ENCODE data around the gene TBC1D22A. TPM values are rescaled to one million over a fixed set of nuclear protein-coding genes. Genes with fewer than 3 reads are reported as not detected.

Gene TBC1D22A
- polyA plus RNA-seq, 1 donor (not counting 4 experiments of a cell fraction or from before 2014, with no cell fraction given): 20.9 TPM

DNA sequence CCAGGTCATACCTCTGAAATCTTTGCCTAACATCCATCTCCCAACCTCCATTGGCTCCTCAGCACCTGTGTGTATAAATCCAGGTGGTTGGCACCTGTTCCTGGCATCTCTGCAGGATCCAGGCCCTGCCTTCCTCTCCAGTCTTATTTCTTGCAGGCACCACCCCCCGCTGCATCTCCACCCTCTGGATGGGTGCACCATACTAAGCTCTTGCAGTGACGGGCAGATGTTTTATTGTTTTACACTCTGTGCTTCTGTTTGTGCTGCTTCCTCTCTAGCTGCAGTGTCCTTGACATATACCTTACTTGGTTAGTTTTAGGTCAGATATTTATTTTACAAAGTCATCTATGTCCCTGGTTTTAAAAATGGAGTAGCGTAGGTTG, 102.6 kb downstream of the TBC1D22A start:
- no peak overlapping the region for H2AFZ ChIP-seq (ENCODE audit: control insufficient read depth, low read length)
- H3K9ac ChIP-seq (ENCODE audit: control insufficient read depth, extremely low read depth, insufficient read depth, low read length): no peak overlapping the region
- no peak overlapping the region for H3K4me3 ChIP-seq (ENCODE audit: control insufficient read depth in 2 of 3, extremely low read depth in 1 of 3, insufficient read depth in 2 of 3, low read depth in 1 of 3, low read length in 3 of 3)
- no peak overlapping the region for H3K27ac ChIP-seq (ENCODE audit: control insufficient read depth, insufficient read depth, low read length)
- TF ChIP-seq, protein P1, sequence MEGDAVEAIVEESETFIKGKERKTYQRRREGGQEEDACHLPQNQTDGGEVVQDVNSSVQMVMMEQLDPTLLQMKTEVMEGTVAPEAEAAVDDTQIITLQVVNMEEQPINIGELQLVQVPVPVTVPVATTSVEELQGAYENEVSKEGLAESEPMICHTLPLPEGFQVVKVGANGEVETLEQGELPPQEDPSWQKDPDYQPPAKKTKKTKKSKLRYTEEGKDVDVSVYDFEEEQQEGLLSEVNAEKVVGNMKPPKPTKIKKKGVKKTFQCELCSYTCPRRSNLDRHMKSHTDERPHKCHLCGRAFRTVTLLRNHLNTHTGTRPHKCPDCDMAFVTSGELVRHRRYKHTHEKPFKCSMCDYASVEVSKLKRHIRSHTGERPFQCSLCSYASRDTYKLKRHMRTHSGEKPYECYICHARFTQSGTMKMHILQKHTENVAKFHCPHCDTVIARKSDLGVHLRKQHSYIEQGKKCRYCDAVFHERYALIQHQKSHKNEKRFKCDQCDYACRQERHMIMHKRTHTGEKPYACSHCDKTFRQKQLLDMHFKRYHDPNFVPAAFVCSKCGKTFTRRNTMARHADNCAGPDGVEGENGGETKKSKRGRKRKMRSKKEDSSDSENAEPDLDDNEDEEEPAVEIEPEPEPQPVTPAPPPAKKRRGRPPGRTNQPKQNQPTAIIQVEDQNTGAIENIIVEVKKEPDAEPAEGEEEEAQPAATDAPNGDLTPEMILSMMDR (optimal IDR thresholded peaks at IDR 0.05 in 1 of 3, IDR thresholded peaks at IDR 0.05 in 1 of 3, conservative IDR thresholded peaks at IDR 0.05 in 1 of 3; ENCODE audit: extremely low read depth in 1 of 3, insufficient read depth in 2 of 3, low read length in 3 of 3): no peak
- no peak for TF ChIP-seq EZH2 (IDR thresholded peaks at IDR 0.05; ENCODE audit: low read length)
- peaks cover 26% of the 10 kb centered on the region for H3K4me1 ChIP-seq (ENCODE audit: control insufficient read depth, extremely low read depth, insufficient read depth, low read length)
- H3K9me1 ChIP-seq (ENCODE audit: control insufficient read depth, extremely low read depth, insufficient read depth, low read length): no peaks in the 10 kb centered on the region
- H3K4me2 ChIP-seq (ENCODE audit: control insufficient read depth, extremely low read depth, insufficient read depth, low read depth, low read length): no peak overlapping the region
- dilution Hi-C loops (cut with MboI; ENCODE audit: extremely low pct_ligation_motif_present, low sequenced_read_pairs): no loop called here
- peaks cover 42% of the 10 kb centered on the region for H3K79me2 ChIP-seq (ENCODE audit: control insufficient read depth, insufficient read depth, low read length)
- FAIRE-seq (no peak), DNase-seq (ENCODE audit: low read depth, low spot score) (no peak)
- no peaks in the 10 kb centered on the region for H3K9me3 ChIP-seq (ENCODE audit: control insufficient read depth, low read depth, low read length)
- peaks cover 0 to 2% of the 10 kb centered on the region in 2 experiments for H3K36me3 ChIP-seq (ENCODE audit: control insufficient read depth in 2 of 2, extremely low read depth in 1 of 2, insufficient read depth in 2 of 2, low read length in 2 of 2)
- no peaks in the 10 kb centered on the region for H3K27me3 ChIP-seq (ENCODE audit: control insufficient read depth, extremely low read depth, insufficient read depth, low read length)
- no peaks in the 10 kb centered on the region for H4K20me1 ChIP-seq (ENCODE audit: control insufficient read depth, extremely low read depth, insufficient read depth, low read length)

DNA sequence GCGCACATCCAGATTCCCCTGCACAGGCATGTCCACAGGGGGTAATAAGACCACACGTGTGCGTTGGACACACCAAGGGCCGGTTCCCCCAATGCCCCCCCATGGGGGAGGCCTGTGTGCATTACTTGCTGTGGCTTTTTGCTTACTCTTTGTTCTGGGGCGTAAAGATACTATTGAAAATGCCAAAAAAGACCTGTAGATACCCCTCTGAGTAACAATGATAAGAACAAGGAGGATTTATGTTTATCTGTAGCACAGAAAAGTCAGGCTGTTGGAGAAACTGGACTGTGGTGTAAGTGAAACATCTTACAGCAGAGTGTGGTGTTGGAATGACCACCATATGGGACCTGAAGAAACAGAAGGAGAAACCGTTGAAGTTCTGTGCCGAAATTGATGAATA, 103.2 kb downstream of the TBC1D22A start:
- dilution Hi-C loops (cut with MboI; ENCODE audit: extremely low pct_ligation_motif_present, low sequenced_read_pairs): no loop called here

More for the DNA sequence above, 103.2 kb downstream of the TBC1D22A start:
- Histone ChIP-seq H2AFZ (ENCODE audit: control insufficient read depth, low read length) (no peak overlapping the region), H3K9me1 (ENCODE audit: control insufficient read depth, extremely low read depth, insufficient read depth, low read length) (no peaks in the 10 kb centered on the region), H3K36me3 (ENCODE audit: control insufficient read depth in 2 of 2, extremely low read depth in 1 of 2, insufficient read depth in 2 of 2, low read length in 2 of 2) (peaks cover 0 to 2% of the 10 kb centered on the region in 2 experiments), H3K27ac (ENCODE audit: control insufficient read depth, insufficient read depth, low read length) (no peak overlapping the region), H3K9me3 (ENCODE audit: control insufficient read depth, low read depth, low read length) (no peaks in the 10 kb centered on the region), H3K9ac (ENCODE audit: control insufficient read depth, extremely low read depth, insufficient read depth, low read length) (no peak overlapping the region), H3K4me3 (ENCODE audit: control insufficient read depth in 2 of 3, extremely low read depth in 1 of 3, insufficient read depth in 2 of 3, low read depth in 1 of 3, low read length in 3 of 3) (no peak overlapping the region), H3K4me1 (ENCODE audit: control insufficient read depth, extremely low read depth, insufficient read depth, low read length) (peaks cover 26% of the 10 kb centered on the region), H3K79me2 (ENCODE audit: control insufficient read depth, insufficient read depth, low read length) (peaks cover 43% of the 10 kb centered on the region), H3K27me3 (ENCODE audit: control insufficient read depth, extremely low read depth, insufficient read depth, low read length) (no peaks in the 10 kb centered on the region), H4K20me1 (ENCODE audit: control insufficient read depth, extremely low read depth, insufficient read depth, low read length) (no peaks in the 10 kb centered on the region), H3K4me2 (ENCODE audit: control insufficient read depth, extremely low read depth, insufficient read depth, low read depth, low read length) (no peak overlapping the region)
- no peak for DNase-seq (ENCODE audit: low read depth, low spot score)
- no peak for FAIRE-seq
- TF ChIP-seq, protein P1 (optimal IDR thresholded peaks at IDR 0.05 in 1 of 3, IDR thresholded peaks at IDR 0.05 in 1 of 3, conservative IDR thresholded peaks at IDR 0.05 in 1 of 3; ENCODE audit: extremely low read depth in 1 of 3, insufficient read depth in 2 of 3, low read length in 3 of 3): no peak
- TF ChIP-seq EZH2 (IDR thresholded peaks at IDR 0.05; ENCODE audit: low read length): no peak

Data from keratinocyte (primary cell).